Skeletal muscle tissue (tissue), 4 donors: ENCODE data around the gene RLBP1. TPM values are rescaled to one million over a fixed set of nuclear protein-coding genes. Genes with fewer than 3 reads are reported as not detected.

Experiments
- H3K27ac ChIP-seq: one replicate; pipeline ENCODE4 v1.7.0; 2013; ENCODE audit warnings: mild to moderate bottlenecking, low read depth, low read length, inconsistent platforms
- H3K27me3 ChIP-seq, 3 donors: one replicate each; pipeline ENCODE4 v1.7.0; 2013; ENCODE audit warnings: low read length in 3 of 3; ENCODE audit not compliant: control insufficient read depth in 3 of 3, insufficient read depth in 3 of 3
- H3K36me3 ChIP-seq, 3 donors: one replicate each; pipeline ENCODE4 v1.7.0; 2013; ENCODE audit warnings: low read length in 3 of 3; ENCODE audit not compliant: control insufficient read depth in 3 of 3, insufficient read depth in 3 of 3
- H3K4me1 ChIP-seq, 3 donors: one replicate each; pipeline ENCODE4 v1.7.0; 2013; ENCODE audit warnings: low read length in 3 of 3, mild to moderate bottlenecking in 3 of 3; ENCODE audit not compliant: control insufficient read depth in 3 of 3, insufficient read depth in 3 of 3
- H3K4me3 ChIP-seq, 3 donors: one replicate each; pipeline ENCODE4 v1.7.0; 2013; ENCODE audit warnings: low read length in 3 of 3
- H3K9ac ChIP-seq, 3 donors: one replicate each; pipeline ENCODE4 v1.7.0; 2013; ENCODE audit warnings: low read length in 3 of 3, mild to moderate bottlenecking in 3 of 3, moderate library complexity in 2 of 3, low read depth in 1 of 3
- H3K9me3 ChIP-seq, 3 donors: one replicate each; pipeline ENCODE4 v1.7.0; 2013; ENCODE audit warnings: low read length in 3 of 3; ENCODE audit not compliant: control insufficient read depth in 3 of 3
- total RNA-seq: library from RNA; depleted of rRNA; stranded (reverse); fragments of >200 nt; gene quantifications from one replicate; pipeline ENCODE4 v1.2.3, GENCODE V29; 2014
- donor health status: Osteomylitis.

The RLBP1 gene
- total RNA-seq, 1 donor from 2014 or later, result 0.52 TPM

GRCh38 chr15:89230277-89230676 is 8.9 kb upstream of the RLBP1 start:
- H3K27me3 ChIP-seq, result peaks cover 0 to 5% (median 0%) of the 10 kb centered on the region in 3 donors
- no peaks in the 10 kb centered on the region for H3K9me3 ChIP-seq
- H3K9ac ChIP-seq, result no peak overlapping the region
- H3K4me1 ChIP-seq, result no peaks in the 10 kb centered on the region
- H3K27ac ChIP-seq, result no peak overlapping the region
- H3K36me3 ChIP-seq, result no peaks in the 10 kb centered on the region
- H3K4me3 ChIP-seq, result no peak overlapping the region

- Histone ChIP-seq H3K4me1 (no peaks in the 10 kb centered on the region), H3K36me3 (no peaks in the 10 kb centered on the region), H3K9me3 (no peaks in the 10 kb centered on the region), H3K27ac (no peak overlapping the region), H3K9ac (no peak overlapping the region), H3K27me3 (peaks cover 0 to 5% (median 0%) of the 10 kb centered on the region in 3 donors), H3K4me3 (no peak overlapping the region)
Measured at GRCh38 chr15:89227425-89227824, 6.0 kb upstream of the RLBP1 start.

GRCh38 chr15:89226359-89227221 is 5.2 kb upstream of the RLBP1 start:
- no peak overlapping the region for H3K9ac ChIP-seq
- no peak overlapping the region for H3K27ac ChIP-seq
- no peaks in the 10 kb centered on the region for H3K36me3 ChIP-seq
- no peak overlapping the region for H3K4me3 ChIP-seq
- H3K9me3 ChIP-seq, result no peaks in the 10 kb centered on the region
- H3K4me1 ChIP-seq, result no peaks in the 10 kb centered on the region
- peaks cover 0 to 5% (median 0%) of the 10 kb centered on the region in 3 donors for H3K27me3 ChIP-seq

GRCh38 chr15:89225588-89225987 is 4.2 kb upstream of the RLBP1 start:
- no peak overlapping the region for H3K27ac ChIP-seq
- no peaks in the 10 kb centered on the region for H3K9me3 ChIP-seq
- H3K27me3 ChIP-seq, result peaks cover 0 to 5% (median 0%) of the 10 kb centered on the region in 3 donors

GRCh38 chr15:89218531-89218930 is 2.8 kb downstream of the RLBP1 start:
- Histone ChIP-seq H3K9ac (no peak overlapping the region), H3K4me3 (no peak overlapping the region), H3K4me1 (peaks cover 0 to 7% (median 6%) of the 10 kb centered on the region in 3 donors), H3K9me3 (no peaks in the 10 kb centered on the region), H3K36me3 (no peaks in the 10 kb centered on the region), H3K27ac (no peak overlapping the region), H3K27me3 (no peaks in the 10 kb centered on the region)

More at GRCh38 chr15:89225588-89225987, 4.2 kb upstream of the RLBP1 start:
- H3K4me1 ChIP-seq, result no peaks in the 10 kb centered on the region
- no peak overlapping the region for H3K9ac ChIP-seq
- H3K36me3 ChIP-seq, result no peaks in the 10 kb centered on the region
- no peak overlapping the region for H3K4me3 ChIP-seq

- Histone ChIP-seq H3K9ac (no peak overlapping the region), H3K4me3 (no peak overlapping the region), H3K9me3 (no peaks in the 10 kb centered on the region), H3K36me3 (no peaks in the 10 kb centered on the region), H3K4me1 (peaks cover 0 to 7% (median 6%) of the 10 kb centered on the region in 3 donors), H3K27me3 (no peaks in the 10 kb centered on the region), H3K27ac (no peak overlapping the region)
Measured at GRCh38 chr15:89217686-89218376, 3.5 kb downstream of the RLBP1 start.

- no peaks in the 10 kb centered on the region for H3K9me3 ChIP-seq
Measured at GRCh38 chr15:89217031-89217430, 4.3 kb downstream of the RLBP1 start.

GRCh38 chr15:89215627-89216026 is 5.8 kb downstream of the RLBP1 start:
- no peaks in the 10 kb centered on the region for H3K9me3 ChIP-seq
- H3K27ac ChIP-seq, result no peak overlapping the region
- H3K9ac ChIP-seq, result no peak overlapping the region
- no peaks in the 10 kb centered on the region for H3K27me3 ChIP-seq
- no peaks in the 10 kb centered on the region for H3K36me3 ChIP-seq
- peaks cover 0 to 7% (median 6%) of the 10 kb centered on the region in 3 donors for H3K4me1 ChIP-seq
- no peak overlapping the region for H3K4me3 ChIP-seq

More at GRCh38 chr15:89217031-89217430, 4.3 kb downstream of the RLBP1 start:
- no peak overlapping the region for H3K27ac ChIP-seq
- H3K9ac ChIP-seq, result no peak overlapping the region
- peaks cover 0 to 7% (median 6%) of the 10 kb centered on the region in 3 donors for H3K4me1 ChIP-seq
- H3K4me3 ChIP-seq, result no peak overlapping the region
- H3K36me3 ChIP-seq, result no peaks in the 10 kb centered on the region
- H3K27me3 ChIP-seq, result no peaks in the 10 kb centered on the region

- Histone ChIP-seq H3K27me3 (no peaks in the 10 kb centered on the region), H3K9ac (no peak overlapping the region), H3K4me3 (no peak overlapping the region), H3K27ac (no peak overlapping the region), H3K4me1 (peaks cover 0 to 4% (median 2%) of the 10 kb centered on the region in 3 donors), H3K36me3 (no peaks in the 10 kb centered on the region), H3K9me3 (no peaks in the 10 kb centered on the region)
Measured at GRCh38 chr15:89211678-89212170, 9.7 kb downstream of the RLBP1 start.

GRCh38 chr15:89209057-89209456 is 12.3 kb downstream of the RLBP1 start:
- Histone ChIP-seq H3K4me3 (no peak overlapping the region), H3K27me3 (no peaks in the 10 kb centered on the region), H3K36me3 (no peaks in the 10 kb centered on the region), H3K9ac (no peak overlapping the region), H3K4me1 (peaks cover 0 to 4% (median 2%) of the 10 kb centered on the region in 3 donors), H3K27ac (no peak overlapping the region), H3K9me3 (no peaks in the 10 kb centered on the region)
